GM12873 (cell line): ENCODE data around the gene TMEM117.

Source experiments
- CTCF ChIP-seq: IDR thresholded peaks from 2 replicates; pipeline ENCODE4 v1.5.1; 2012; ENCODE audit warnings: low read depth, mild to moderate bottlenecking, moderate library complexity, low read length, control low read depth; ENCODE audit not compliant: insufficient read depth; ENCODE audit errors: missing control alignments

The TMEM117 gene

GRCh38 chr12:44372259-44372658, 536.4 kb downstream of the TMEM117 start:
- no peak for TF ChIP-seq CTCF

- TF ChIP-seq CTCF, result no peak
Measured at GRCh38 chr12:44375694-44376093, 539.8 kb downstream of the TMEM117 start.

GRCh38 chr12:44377443-44378187, 541.7 kb downstream of the TMEM117 start:
- TF ChIP-seq CTCF, result no peak

GRCh38 chr12:44379831-44380230, 544.0 kb downstream of the TMEM117 start:
- no peak for TF ChIP-seq CTCF

- no peak for TF ChIP-seq CTCF
Measured at GRCh38 chr12:44380861-44381260, 545.0 kb downstream of the TMEM117 start.

GRCh38 chr12:44381341-44381740, 545.5 kb downstream of the TMEM117 start:
- TF ChIP-seq CTCF, result no peak

GRCh38 chr12:44384136-44384535, 548.3 kb downstream of the TMEM117 start:
- no peak for TF ChIP-seq CTCF
